HCT116 (cell line): ENCODE data around the gene SLC28A2. TPM values are rescaled to one million over a fixed set of nuclear protein-coding genes. Genes with fewer than 3 reads are reported as not detected.

ENCODE experiments used
- ATAC-seq: fragments of 200-7000 bp; cut with Tn5 transposase; 2 replicates; pipeline ENCODE4 v1.9.1; 2020; ENCODE audit warnings: mild to moderate bottlenecking, moderate library complexity
- BruUV-seq: library from RNA; stranded (reverse); fragments of 400-500 nt; replicated peaks from 2 replicates; lab custom pipeline; 2021; lab: Mats Ljungman, UMichigan
- CTCF ChIA-PET: fragments of 300-600 bp; sonication (Branson Sonifier 250); formaldehyde crosslinking; loops from one replicate; lab custom pipeline; 2021; ENCODE audit warnings: antibody characterized with exemption; lab: Charles Lee
- POLR2A ChIA-PET: fragments of 300-600, 350-600 bp; sonication (Branson Sonifier 250); formaldehyde crosslinking; loops from one replicate; lab custom pipeline; 2021; ENCODE audit warnings: antibody characterized with exemption; lab: Charles Lee
- RAD21 ChIA-PET, 2 experiments: fragments of 300-600 bp; sonication (Branson Sonifier 250); formaldehyde crosslinking; loops; one replicate each; lab custom pipeline; 2023; ENCODE audit warnings: low total read pairs in 2 of 2; ENCODE audit not compliant: uncharacterized antibody in 2 of 2, unreplicated experiment in 2 of 2, low non-redundant PET in 1 of 2; lab: Charles Lee
- DNase-seq: peaks from one replicate; pipeline ENCODE4 v3.0.0-alpha.2; 2010; ENCODE audit warnings: low read depth, low spot score
- H2AFZ ChIP-seq: fragments of 200-600 bp; shearing (Covaris generic), sonication (generic); 2 replicates; pipeline ENCODE4 v1.6.1; 2017; ENCODE audit warnings: low read depth, mixed run types, mixed read lengths, antibody characterized with exemption, low read length; ENCODE audit not compliant: poor library complexity, severe bottlenecking
- H3K27ac ChIP-seq: 2 replicates; pipeline ENCODE4 v1.5.1; 2012; ENCODE audit warnings: low read depth, low read length
- H3K27me3 ChIP-seq: fragments of 200-600 bp; sonication (generic); 2 replicates; pipeline ENCODE4 v1.6.1; 2016; ENCODE audit warnings: mixed run types, low read length, mixed read lengths; ENCODE audit not compliant: insufficient read depth
- H3K36me3 ChIP-seq, 2 experiments: fragments of 200-500 bp in 1 of 2; fragments of 200-600 bp in 1 of 2; sonication (Bioruptor generic) in 1 of 2; sonication (generic) in 1 of 2; 2 replicates each; pipeline versions ENCODE4 v1.5.1 to v1.6.1; 2014 to 2016; ENCODE audit warnings: low read length in 2 of 2, inconsistent platforms in 1 of 2, mixed read lengths in 1 of 2, mixed run types in 1 of 2; ENCODE audit not compliant: insufficient read depth in 2 of 2, control insufficient read depth in 1 of 2
- H3K4me1 ChIP-seq, 2 experiments: fragments of 200-600 bp in 1 of 2; sonication (generic) in 1 of 2; 2 replicates each; pipeline versions ENCODE4 v1.5.1 to v1.6.1; 2012 to 2017; ENCODE audit warnings: low read length in 2 of 2, inconsistent platforms in 1 of 2, mild to moderate bottlenecking in 1 of 2, mixed read lengths in 1 of 2, mixed run types in 1 of 2, moderate library complexity in 1 of 2; ENCODE audit not compliant: insufficient read depth in 2 of 2, control insufficient read depth in 1 of 2
- H3K4me2 ChIP-seq: fragments of 200-600 bp; sonication (generic); 2 replicates; pipeline ENCODE4 v1.6.1; 2017; ENCODE audit warnings: mixed run types, low read length, mixed read lengths
- H3K4me3 ChIP-seq, 2 experiments: fragments of 200-600 bp in 1 of 2; sonication (generic) in 1 of 2; replicated peaks in 1 of 2; 2 replicates each; pipeline ENCODE4 v1.5.1; 2011 to 2016; ENCODE audit warnings: low read length in 2 of 2, control low read depth in 1 of 2, low read depth in 1 of 2, mild to moderate bottlenecking in 1 of 2, mixed read lengths in 1 of 2, mixed run types in 1 of 2
- H3K79me2 ChIP-seq: fragments of 200-600 bp; sonication (generic); 2 replicates; pipeline ENCODE4 v1.6.1; 2017; ENCODE audit warnings: mild to moderate bottlenecking, mixed run types, low read length, moderate library complexity, mixed read lengths; ENCODE audit not compliant: insufficient read depth
- H3K9ac ChIP-seq: fragments of 200-600 bp; sonication (generic); 2 replicates; pipeline ENCODE4 v1.6.1; 2016; ENCODE audit warnings: low read length, mixed read lengths
- H3K9me2 ChIP-seq: fragments of 200-600 bp; sonication (generic), shearing (Covaris generic); 2 replicates; pipeline ENCODE4 v1.6.1; 2017; ENCODE audit warnings: mixed run types, mild to moderate bottlenecking, moderate library complexity; ENCODE audit not compliant: insufficient read depth
- H3K9me3 ChIP-seq, 2 experiments: fragments of 200-500 bp in 1 of 2; fragments of 200-600 bp in 1 of 2; sonication (Bioruptor generic) in 1 of 2; sonication (generic) in 1 of 2; 2 replicates each; pipeline ENCODE4 v1.6.1; 2014 to 2017; ENCODE audit warnings: low read length in 2 of 2, mixed read lengths in 2 of 2, inconsistent platforms in 1 of 2, low read depth in 1 of 2, mild to moderate bottlenecking in 1 of 2, mixed run types in 1 of 2, moderate library complexity in 1 of 2; ENCODE audit not compliant: control insufficient read depth in 1 of 2, insufficient read depth in 1 of 2
- H4K20me1 ChIP-seq: fragments of 200-600 bp; sonication (generic), shearing (Covaris generic); 2 replicates; pipeline ENCODE4 v1.6.1; 2017; ENCODE audit warnings: mixed run types, mild to moderate bottlenecking, moderate library complexity; ENCODE audit not compliant: insufficient read depth
- CBX3 ChIP-seq: IDR thresholded peaks from 2 replicates; pipeline ENCODE4 v1.6.1; 2012; ENCODE audit warnings: low read depth
- CEBPB ChIP-seq: IDR thresholded peaks from 2 replicates; pipeline ENCODE4 v1.6.1; 2012; ENCODE audit warnings: low read depth
- EGR1 ChIP-seq: IDR thresholded peaks from 2 replicates; pipeline ENCODE4 v1.6.1; 2012; ENCODE audit warnings: low read depth
- EZH2 ChIP-seq: fragments of 200-600 bp; sonication (generic); IDR thresholded peaks from 2 replicates; pipeline ENCODE4 v1.6.1; 2017; ENCODE audit warnings: antibody characterized with exemption, mixed run types
- FOSL1 ChIP-seq: IDR thresholded peaks from 2 replicates; pipeline ENCODE4 v1.6.1; 2012; ENCODE audit warnings: low read depth
- JUND ChIP-seq: IDR thresholded peaks from 2 replicates; pipeline ENCODE4 v1.6.1; 2012
- MAX ChIP-seq: IDR thresholded peaks from 2 replicates; pipeline ENCODE4 v1.6.1; 2012
- SP1 ChIP-seq: IDR thresholded peaks from 2 replicates; pipeline ENCODE4 v1.6.1; 2012; ENCODE audit warnings: low read depth
- YY1 ChIP-seq: IDR thresholded peaks from 2 replicates; pipeline ENCODE4 v1.6.1; 2011; ENCODE audit warnings: low read length, low read depth, moderate library complexity, mild to moderate bottlenecking; ENCODE audit not compliant: insufficient replicate concordance; ENCODE audit errors: extremely low read depth
- ZFX ChIP-seq: fragments of 450-650 bp; IDR thresholded peaks from 2 replicates; pipeline ENCODE4 v1.6.1; 2017
- intact Hi-C: fragments of 100-400 bp; cut with micrococcal nuclease; formaldehyde crosslinking; loops from 2 replicates; pipeline ENCODE4 v1.10.0; 2022
- total RNA-seq: library from RNA; stranded (reverse); gene quantifications from one replicate; pipeline ENCODE4 v1.2.1, GENCODE V29; 2021; ENCODE audit not compliant: unreplicated experiment

Gene SLC28A2
- total RNA-seq, 1 experiment from 2014 or later, result not detected

- BruUV-seq, result no TSS peak
- intact Hi-C loops, result no loop called here
- H3K9ac ChIP-seq, result no peak overlapping the region
- no peaks in the 10 kb centered on the region for H3K79me2 ChIP-seq
- ChIA-PET RAD21 (no interaction called here), CTCF (no interaction called here), POLR2A (interaction anchor here (0.6 kb wide), 1 partner anchor 1682 kb away, joined by 6 read pairs; no protein-coding TSS in a partner anchor)
- peak overlapping the region; percentile 11; the same call in 1 of the 2 replicates for H3K4me2 ChIP-seq
- no peak overlapping the region for H3K4me3 ChIP-seq
- H3K27ac ChIP-seq, result no peak overlapping the region
- no peaks in the 10 kb centered on the region for H4K20me1 ChIP-seq
- no peaks in the 10 kb centered on the region; a peak in 1 of 4 replicates for H3K9me3 ChIP-seq
- peaks cover 0 to 10% of the 10 kb centered on the region in 2 experiments; a peak in 1 of 4 replicates for H3K4me1 ChIP-seq
- H3K27me3 ChIP-seq, result no peaks in the 10 kb centered on the region
- TF ChIP-seq YY1 (no peak), SP1 (peak; percentile 35; the same call in 1 of the 2 replicates), EGR1 (no peak), JUND (peak; percentile 72), FOSL1 (peak; percentile 48; the same call in 1 of the 2 replicates), CEBPB (0 out of 2 replicates have a peak, but pooled peaks have one; percentile 17), MAX (no peak; the same call in 1 of the 2 replicates), CBX3 (peak; percentile 33; the same call in 1 of the 2 replicates), ZFX (no peak), EZH2 (no peak)
- ATAC-seq (no peak), DNase-seq (peak; percentile 21)
- no peaks in the 10 kb centered on the region for H3K9me2 ChIP-seq
- H3K36me3 ChIP-seq, result no peaks in the 10 kb centered on the region
- H2AFZ ChIP-seq, result no peak overlapping the region
These were observed 68.7 kb downstream of the SLC28A2 start for GRCh38 chr15:45320581-45321205.

GRCh38 chr15:45326280-45326679 is 74.2 kb downstream of the SLC28A2 start:
- no peak for ATAC-seq
- Histone ChIP-seq H3K4me2 (no peak overlapping the region), H3K79me2 (no peaks in the 10 kb centered on the region), H2AFZ (no peak overlapping the region), H3K4me3 (no peak overlapping the region), H3K27me3 (no peaks in the 10 kb centered on the region), H3K4me1 (no peaks in the 10 kb centered on the region), H3K27ac (no peak overlapping the region), H3K9me3 (no peaks in the 10 kb centered on the region), H4K20me1 (no peaks in the 10 kb centered on the region), H3K9me2 (no peaks in the 10 kb centered on the region), H3K36me3 (no peaks in the 10 kb centered on the region), H3K9ac (no peak overlapping the region)
- intact Hi-C loops, result no loop called here
- no TSS peak for BruUV-seq
- RAD21 ChIA-PET, result no interaction called here
- POLR2A ChIA-PET, result no interaction called here
- CTCF ChIA-PET, result no interaction called here
- TF ChIP-seq EZH2, result no peak
- no peak for DNase-seq
